ENCODE data around the gene ATP5F1E. TPM values are rescaled to one million over a fixed set of nuclear protein-coding genes. Genes with fewer than 3 reads are reported as not detected.

ATP5F1E gene
- total RNA-seq, 2 experiments from 2014 or later, result 51.1 to 53.1 TPM

- TF ChIP-seq CTCF (IDR thresholded peaks at IDR 0.05), result no peak
- CTCF ChIA-PET, result no interaction called here
- intact Hi-C loops (cut with DNase I, micrococcal nuclease), result no loop called here
- ATAC-seq (ENCODE audit: poor library complexity), result no peak
- no peaks in the 10 kb centered on the region for H3K9me3 Mint-ChIP-seq
- H3K9me3 ChIP-seq (ENCODE audit: control insufficient read depth in 1 of 2, insufficient read depth in 1 of 2, low read length in 2 of 2), result no peaks in the 10 kb centered on the region
- no peak overlapping the region for H3K27ac ChIP-seq (ENCODE audit: low read depth in 1 of 2, low read length in 2 of 2)
- peaks cover 2% of the 10 kb centered on the region for H3K36me3 ChIP-seq (ENCODE audit: insufficient read depth, low read length)
- POLR2A ChIA-PET, result interaction anchor here (2.1 kb wide), 1 partner anchor 17 kb away, joined by 6 read pairs; the partner anchor contains the start of gene ATP5F1E
- no peaks in the 10 kb centered on the region for H3K36me3 Mint-ChIP-seq (ENCODE audit: low read depth)
- DNase-seq, result no peak
- no peak overlapping the region for H3K27ac Mint-ChIP-seq
- H3K4me1 Mint-ChIP-seq (ENCODE audit: low read depth), result peaks cover 41% of the 10 kb centered on the region
- H3K4me1 ChIP-seq (ENCODE audit: insufficient read depth, low read length), result peaks cover 27% of the 10 kb centered on the region
- H3K27me3 Mint-ChIP-seq, result no peaks in the 10 kb centered on the region
- H3K4me3 ChIP-seq (ENCODE audit: low read length), result no peak overlapping the region
- no peak overlapping the region for H3K4me3 Mint-ChIP-seq
- H3K27me3 ChIP-seq (ENCODE audit: control insufficient read depth in 1 of 2, insufficient read depth in 2 of 2, low read length in 2 of 2), result no peaks in the 10 kb centered on the region
These were observed 16.7 kb downstream of the ATP5F1E start for GRCh38 chr20:59015411-59015810.

- Histone ChIP-seq H3K9me3 (ENCODE audit: control insufficient read depth in 1 of 2, insufficient read depth in 1 of 2, low read length in 2 of 2) (no peaks in the 10 kb centered on the region), H3K27ac (ENCODE audit: low read depth in 1 of 2, low read length in 2 of 2) (no peak overlapping the region), H3K4me3 (ENCODE audit: low read length) (no peak overlapping the region), H3K4me1 (ENCODE audit: insufficient read depth, low read length) (peaks cover 27% of the 10 kb centered on the region), H3K27me3 (ENCODE audit: control insufficient read depth in 1 of 2, insufficient read depth in 2 of 2, low read length in 2 of 2) (no peaks in the 10 kb centered on the region), H3K36me3 (ENCODE audit: insufficient read depth, low read length) (peaks cover 2% of the 10 kb centered on the region)
- CTCF ChIA-PET, result no interaction called here
- Mint-ChIP-seq H3K4me3 (no peak overlapping the region), H3K36me3 (ENCODE audit: low read depth) (no peaks in the 10 kb centered on the region), H3K27ac (no peak overlapping the region), H3K4me1 (ENCODE audit: low read depth) (peaks cover 44% of the 10 kb centered on the region), H3K27me3 (no peaks in the 10 kb centered on the region), H3K9me3 (no peaks in the 10 kb centered on the region)
- DNase-seq (no peak), ATAC-seq (ENCODE audit: poor library complexity) (no peak)
- TF ChIP-seq CTCF (IDR thresholded peaks at IDR 0.05), result no peak
- intact Hi-C loops (cut with DNase I, micrococcal nuclease), result no loop called here
- POLR2A ChIA-PET, result interaction anchor here (2.1 kb wide), 1 partner anchor 17 kb away, joined by 6 read pairs; the partner anchor contains the start of gene ATP5F1E
These were observed 17.3 kb downstream of the ATP5F1E start for GRCh38 chr20:59014680-59015389.

GRCh38 chr20:59013959-59014608 lies 18.1 kb downstream of the ATP5F1E start:
- no peaks in the 10 kb centered on the region for H3K27me3 ChIP-seq (ENCODE audit: control insufficient read depth in 1 of 2, insufficient read depth in 2 of 2, low read length in 2 of 2)
- ATAC-seq (ENCODE audit: poor library complexity), result peak; percentile 75
- peaks cover 44% of the 10 kb centered on the region for H3K4me1 Mint-ChIP-seq (ENCODE audit: low read depth)
- peaks cover 27% of the 10 kb centered on the region for H3K4me1 ChIP-seq (ENCODE audit: insufficient read depth, low read length)
- H3K27ac Mint-ChIP-seq, result peak overlapping the region; percentile 25
- peaks cover 2% of the 10 kb centered on the region for H3K36me3 ChIP-seq (ENCODE audit: insufficient read depth, low read length)
- H3K9me3 ChIP-seq (ENCODE audit: control insufficient read depth in 1 of 2, insufficient read depth in 1 of 2, low read length in 2 of 2), result no peaks in the 10 kb centered on the region
- no peak overlapping the region for H3K4me3 Mint-ChIP-seq
- no peaks in the 10 kb centered on the region for H3K27me3 Mint-ChIP-seq
- no peak overlapping the region for H3K4me3 ChIP-seq (ENCODE audit: low read length)
- DNase-seq, result peak in 5 of 14 experiments; percentile 16 to 52 (median 26)
- no peaks in the 10 kb centered on the region for H3K36me3 Mint-ChIP-seq (ENCODE audit: low read depth)
- H3K9me3 Mint-ChIP-seq, result no peaks in the 10 kb centered on the region
- no peak for TF ChIP-seq CTCF (IDR thresholded peaks at IDR 0.05)
- POLR2A ChIA-PET, result no interaction called here
- intact Hi-C loops (cut with DNase I, micrococcal nuclease), result no loop called here
- CTCF ChIA-PET, result no interaction called here
- H3K27ac ChIP-seq (ENCODE audit: low read depth in 1 of 2, low read length in 2 of 2), result no peak overlapping the region

All from CD4-positive, alpha-beta T cell (primary cell).